ENCODE measurements around the gene ABLIM1.

DNA sequence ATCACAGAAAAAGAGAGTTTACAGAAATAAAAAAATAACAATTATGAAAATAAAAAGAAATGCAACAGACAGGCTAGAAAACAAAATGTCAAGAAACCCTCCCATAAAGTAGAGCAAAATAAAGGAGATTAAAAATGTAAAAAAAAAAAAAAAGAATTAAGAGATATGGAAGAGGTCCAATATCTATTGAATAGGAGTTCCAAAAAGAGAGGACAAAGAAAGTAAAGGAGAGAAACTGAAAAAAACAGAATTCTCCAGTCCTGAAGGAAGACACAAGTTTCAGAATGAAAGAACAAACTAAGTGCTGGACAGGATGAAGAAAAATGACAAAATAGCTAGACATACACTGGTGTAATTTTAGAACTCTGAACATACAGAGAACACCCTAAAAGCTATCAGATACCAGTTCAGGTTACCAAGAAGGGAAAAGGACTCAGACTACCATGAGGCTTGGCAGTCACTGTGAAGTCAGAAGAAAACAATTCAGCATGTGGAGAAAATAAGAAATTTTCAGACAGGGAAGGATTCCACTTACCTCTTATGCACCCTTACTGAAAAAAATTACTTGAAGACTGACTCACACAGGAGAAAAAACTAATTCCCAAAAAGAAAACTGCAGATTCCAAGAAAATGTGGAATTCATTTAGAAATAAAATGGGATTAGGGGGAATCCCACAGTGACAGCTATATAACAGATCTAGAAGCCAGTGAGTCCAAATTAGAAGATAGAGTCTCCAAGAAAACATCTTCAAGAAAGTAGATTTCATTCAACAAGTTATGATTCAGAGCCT is 40.4 kb upstream of the ABLIM1 start:
- TF ChIP-seq, protein P1, sequence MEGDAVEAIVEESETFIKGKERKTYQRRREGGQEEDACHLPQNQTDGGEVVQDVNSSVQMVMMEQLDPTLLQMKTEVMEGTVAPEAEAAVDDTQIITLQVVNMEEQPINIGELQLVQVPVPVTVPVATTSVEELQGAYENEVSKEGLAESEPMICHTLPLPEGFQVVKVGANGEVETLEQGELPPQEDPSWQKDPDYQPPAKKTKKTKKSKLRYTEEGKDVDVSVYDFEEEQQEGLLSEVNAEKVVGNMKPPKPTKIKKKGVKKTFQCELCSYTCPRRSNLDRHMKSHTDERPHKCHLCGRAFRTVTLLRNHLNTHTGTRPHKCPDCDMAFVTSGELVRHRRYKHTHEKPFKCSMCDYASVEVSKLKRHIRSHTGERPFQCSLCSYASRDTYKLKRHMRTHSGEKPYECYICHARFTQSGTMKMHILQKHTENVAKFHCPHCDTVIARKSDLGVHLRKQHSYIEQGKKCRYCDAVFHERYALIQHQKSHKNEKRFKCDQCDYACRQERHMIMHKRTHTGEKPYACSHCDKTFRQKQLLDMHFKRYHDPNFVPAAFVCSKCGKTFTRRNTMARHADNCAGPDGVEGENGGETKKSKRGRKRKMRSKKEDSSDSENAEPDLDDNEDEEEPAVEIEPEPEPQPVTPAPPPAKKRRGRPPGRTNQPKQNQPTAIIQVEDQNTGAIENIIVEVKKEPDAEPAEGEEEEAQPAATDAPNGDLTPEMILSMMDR (IDR thresholded peaks at IDR 0.05) = no peak
- no peak for TF ChIP-seq EZH2 (IDR thresholded peaks at IDR 0.05)

Data from neural progenitor cell (in vitro differentiated cells).